HepG2 (cell line): ENCODE results near the gene TDRD1. TPM values are rescaled to one million over a fixed set of nuclear protein-coding genes. Genes with fewer than 3 reads are reported as not detected.

Experiments
- ATAC-seq: fragments of 200-7000 bp; cut with Tn5 transposase; 3 replicates; pipeline ENCODE4 v1.9.1; 2020; ENCODE audit warnings: mild to moderate bottlenecking, moderate library complexity
- BruUV-seq: library from RNA; stranded (reverse); fragments of 400-500 nt; replicated peaks from 2 replicates; lab custom pipeline; 2021; lab: Mats Ljungman, UMichigan
- CTCF ChIA-PET: fragments of 300-600 bp; formaldehyde crosslinking; extraction: SDS; loops from one replicate; lab custom pipeline; 2021; ENCODE audit warnings: low total read pairs, inconsistent platforms, low intra/inter-chr PET ratio; lab: Yijun Ruan, JAX
- POLR2A ChIA-PET: fragments of 350-600 bp; sonication (Branson Sonifier 250); formaldehyde crosslinking; loops from one replicate; lab custom pipeline; 2020; ENCODE audit warnings: antibody characterized with exemption, inconsistent platforms; lab: Yijun Ruan, JAX
- DNase-seq: peaks from one replicate; pipeline ENCODE4 v3.0.0-alpha.2; 2015; ENCODE audit warnings: low spot score
- FAIRE-seq: peaks from 3 replicates; lab custom pipeline; 2011; peaks lifted over from hg19 to GRCh38; lab: Jason Lieb, UNC
- H2AFZ ChIP-seq: one replicate; pipeline ENCODE4 v1.6.1; 2011; ENCODE audit warnings: low read length, inconsistent platforms
- H3K27ac ChIP-seq: fragments of 300-600 bp; 3 replicates; pipeline ENCODE4 v1.8.0; 2011; ENCODE audit warnings: mixed run types, mild to moderate bottlenecking, mixed read lengths, low read length, inconsistent platforms; ENCODE audit not compliant: insufficient read depth; ENCODE audit errors: extremely low read length
- H3K27me3 ChIP-seq, 2 experiments: fragments of 200-600 bp in 1 of 2; 2 replicates in 1 of 2; 3 replicates in 1 of 2; pipeline versions ENCODE4 v1.6.0 to v1.8.0; 2011; ENCODE audit warnings: low read length in 2 of 2, mild to moderate bottlenecking in 2 of 2, moderate library complexity in 2 of 2, inconsistent platforms in 1 of 2; ENCODE audit not compliant: insufficient read depth in 2 of 2, control insufficient read depth in 1 of 2
- H3K36me3 ChIP-seq, 2 experiments: fragments of 200-600 bp in 1 of 2; replicated peaks in 1 of 2; 2 replicates in 1 of 2; 3 replicates in 1 of 2; pipeline versions ENCODE4 v1.5.1 to v1.8.0; 2011; ENCODE audit warnings: low read length in 2 of 2, inconsistent platforms in 1 of 2; ENCODE audit not compliant: insufficient read depth in 2 of 2, control insufficient read depth in 1 of 2
- H3K4me1 ChIP-seq: 2 replicates; pipeline ENCODE4 v1.5.1; 2012; ENCODE audit warnings: low read length, inconsistent platforms; ENCODE audit not compliant: insufficient read depth
- H3K4me2 ChIP-seq: 2 replicates; pipeline ENCODE4 v1.6.0; 2011; ENCODE audit warnings: low read depth, low read length, inconsistent platforms
- H3K4me3 ChIP-seq, 3 experiments: fragments of 200-600 bp in 1 of 3; sonication (generic), shearing (Covaris generic) in 1 of 3; replicated peaks in 1 of 3; 2 replicates each; pipeline ENCODE4 v1.5.1; 2011 to 2016; ENCODE audit warnings: low read length in 3 of 3, inconsistent platforms in 2 of 3, low read depth in 2 of 3, mild to moderate bottlenecking in 2 of 3, control low read depth in 1 of 3, mixed read lengths in 1 of 3; ENCODE audit not compliant: insufficient read depth in 1 of 3
- H3K79me2 ChIP-seq: one replicate; pipeline ENCODE4 v1.6.1; 2011; ENCODE audit warnings: low read length, inconsistent platforms; ENCODE audit not compliant: insufficient read depth
- H3K9ac ChIP-seq: 2 replicates; pipeline ENCODE4 v1.6.0; 2011; ENCODE audit warnings: mild to moderate bottlenecking, low read depth, low read length, inconsistent platforms; ENCODE audit not compliant: insufficient read depth
- H3K9me3 ChIP-seq: 2 replicates; pipeline ENCODE4 v1.5.1; 2012; ENCODE audit warnings: mild to moderate bottlenecking, low read length
- H4K20me1 ChIP-seq: 2 replicates; pipeline ENCODE4 v1.6.0; 2011; ENCODE audit warnings: inconsistent platforms, mild to moderate bottlenecking, low read length, moderate library complexity; ENCODE audit not compliant: insufficient read depth
- DR1 ChIP-seq: sonication (generic); formaldehyde crosslinking; IDR thresholded peaks from 2 replicates; pipeline ENCODE4 v1.8.0; 2021; ENCODE audit warnings: mild to moderate bottlenecking, missing genetic modification reagents, inconsistent platforms
- GATAD2A ChIP-seq: IDR thresholded peaks from 2 replicates; pipeline ENCODE4 v1.6.1; 2016
- JUNB ChIP-seq: sonication (generic); formaldehyde crosslinking; IDR thresholded peaks from 2 replicates; pipeline ENCODE4 v1.8.0; 2022; ENCODE audit warnings: missing genetic modification reagents, mild to moderate bottlenecking, borderline replicate concordance
- NFKBIZ ChIP-seq: IDR thresholded peaks from 2 replicates; pipeline ENCODE4 v1.6.1; 2018; ENCODE audit warnings: missing genetic modification reagents, missing compliant biosample characterization
- NR2F1 ChIP-seq, 2 experiments: fragments of 450-650 bp in 1 of 2; formaldehyde crosslinking in 1 of 2; IDR thresholded peaks; 2 replicates each; pipeline versions ENCODE4 v1.5.0 to v1.6.1; 2016 to 2020; ENCODE audit warnings: mild to moderate bottlenecking in 1 of 2, missing compliant biosample characterization in 1 of 2, missing genetic modification reagents in 1 of 2, moderate library complexity in 1 of 2
- RXRA ChIP-seq: sonication (generic); formaldehyde crosslinking; IDR thresholded peaks from 2 replicates; pipeline ENCODE4 v1.5.1; 2020; ENCODE audit warnings: missing genetic modification reagents
- SIN3B ChIP-seq: fragments of 150-350 bp; IDR thresholded peaks from 2 replicates; pipeline ENCODE4 v1.6.1; 2014; ENCODE audit warnings: low read length
- SNAPC2 ChIP-seq: sonication (generic); formaldehyde crosslinking; IDR thresholded peaks from 2 replicates; pipeline ENCODE4 v1.8.1; 2022; ENCODE audit warnings: mild to moderate bottlenecking, missing genetic modification reagents
- XBP1 ChIP-seq: sonication (generic); formaldehyde crosslinking; IDR thresholded peaks from 2 replicates; pipeline ENCODE4 v1.5.0; 2020; ENCODE audit warnings: missing genetic modification reagents
- ZFP62 ChIP-seq: sonication (generic); formaldehyde crosslinking; IDR thresholded peaks from 2 replicates; pipeline ENCODE4 v1.4.0; 2020; ENCODE audit warnings: missing genetic modification reagents
- ZNF432 ChIP-seq: sonication (generic); formaldehyde crosslinking; IDR thresholded peaks from 2 replicates; pipeline ENCODE4 v1.5.0; 2020; ENCODE audit warnings: missing genetic modification reagents, mild to moderate bottlenecking, borderline replicate concordance
- ZNF574 ChIP-seq: sonication (generic); formaldehyde crosslinking; IDR thresholded peaks from 2 replicates; pipeline ENCODE4 v1.4.0; 2020; ENCODE audit warnings: missing genetic modification reagents
- ZNF577 ChIP-seq: sonication (generic); formaldehyde crosslinking; IDR thresholded peaks from 2 replicates; pipeline ENCODE4 v1.4.0; 2020; ENCODE audit warnings: mild to moderate bottlenecking, low read depth, missing genetic modification reagents, borderline replicate concordance
- WGBS: methylation state at CpG from one replicate; pipeline ENCODE4 v1.1.6; 2017; ENCODE audit warnings: low lambda C conversion rate; 5-methylcytosine and 5-hydroxymethylcytosine counted together
- in situ Hi-C: cut with HindIII; loops from 2 replicates; pipeline ENCODE4 v1.10.0; 2017; ENCODE audit warnings: low pct_unique_long_range_greater_than_20kb; ENCODE audit not compliant: extremely low pct_ligation_motif_present
- intact Hi-C: fragments of 100-400 bp; cut with micrococcal nuclease; formaldehyde crosslinking; loops from one replicate; pipeline ENCODE4 v1.10.0; 2022; ENCODE audit not compliant: unreplicated experiment
- polyA plus RNA-seq, 8 experiments: library from polyadenylated mRNA; depleted of rRNA in 3 of 8; stranded (reverse) in 7 of 8; unstranded in 1 of 8; fragments of >200 nt; fragmentation: Illumina TruSeq in 4 of 8; extraction: Trizol in 4 of 8; gene quantifications; 2 replicates each; pipeline versions ENCODE4 v1.2.1 to v1.2.3, GENCODE V29; 2011 to 2016; ENCODE audit warnings: low read depth in 4 of 8, missing spikeins in 1 of 8, mixed read lengths in 1 of 8; ENCODE audit not compliant: insufficient read depth in 1 of 8
- total RNA-seq, 5 experiments: library from RNA; depleted of rRNA; stranded (reverse); fragments of >200 nt; fragmentation: Illumina TruSeq; extraction: Trizol; gene quantifications; 2 replicates each; pipeline ENCODE4 v1.2.3, GENCODE V29; 2016; ENCODE audit warnings: low read depth in 1 of 5
- TF ChIP-seq, protein P1 (sequence below): sonication (generic); formaldehyde crosslinking; IDR thresholded peaks from 2 replicates; pipeline ENCODE4 v1.8.1; 2023; ENCODE audit warnings: mild to moderate bottlenecking, inconsistent platforms, moderate library complexity, missing genetic modification reagents, borderline replicate concordance
- TF ChIP-seq, protein P2 (sequence below): IDR thresholded peaks from 2 replicates; pipeline ENCODE4 v1.6.1; 2016

TDRD1 gene
- total and polyA plus RNA-seq, 2 of the 13 experiments (the other 11 are each of a cell fraction or from before 2014, with no cell fraction given): not detected

DNA sequence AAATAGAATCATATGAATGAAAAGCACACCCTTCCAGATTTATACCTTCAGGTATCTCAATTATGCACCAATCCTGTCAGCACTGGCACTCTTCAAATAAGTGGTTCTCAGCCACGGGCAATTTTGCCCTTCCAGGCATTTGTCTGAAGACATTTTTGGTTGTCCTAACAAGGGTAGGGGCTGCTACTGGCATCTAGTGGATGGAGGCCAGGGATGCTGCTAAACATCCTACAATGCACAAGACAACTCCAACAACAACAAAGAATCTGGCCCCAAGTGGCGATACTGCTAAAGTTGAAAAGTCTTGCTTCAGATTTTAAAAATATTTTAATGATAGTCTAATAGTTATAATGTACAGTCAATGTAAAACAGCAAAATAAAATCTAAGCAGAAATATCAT, 21.2 kb upstream of the TDRD1 start:
- Histone ChIP-seq H4K20me1 (no peaks in the 10 kb centered on the region), H3K9ac (no peak overlapping the region), H3K27ac (no peak overlapping the region), H2AFZ (no peak overlapping the region), H3K79me2 (no peaks in the 10 kb centered on the region), H3K4me1 (no peaks in the 10 kb centered on the region), H3K4me3 (no peak overlapping the region), H3K36me3 (peaks cover 0 to 2% of the 10 kb centered on the region in 2 experiments; a peak in 2 of 5 replicates), H3K27me3 (no peaks in the 10 kb centered on the region), H3K4me2 (no peak overlapping the region), H3K9me3 (no peaks in the 10 kb centered on the region)
- WGBS: 93% methylated on average over 2 of the region's 2 CpGs
- in situ Hi-C loops: no loop called here
- DNase-seq (no peak), ATAC-seq (no peak), FAIRE-seq (no peak)
- intact Hi-C loops: no loop called here
- BruUV-seq: no TSS peak
- TF ChIP-seq ZNF577 (CRISPR knock-in tag) (no peak), ZNF574 (peak; percentile 44; the same call in 1 of the 2 replicates)
- POLR2A ChIA-PET: interaction anchor here (1.0 kb wide), 1 partner anchor 16 kb away, joined by 3 read pairs; the partner anchor contains the start of gene CCDC186
- CTCF ChIA-PET: no interaction called here

DNA sequence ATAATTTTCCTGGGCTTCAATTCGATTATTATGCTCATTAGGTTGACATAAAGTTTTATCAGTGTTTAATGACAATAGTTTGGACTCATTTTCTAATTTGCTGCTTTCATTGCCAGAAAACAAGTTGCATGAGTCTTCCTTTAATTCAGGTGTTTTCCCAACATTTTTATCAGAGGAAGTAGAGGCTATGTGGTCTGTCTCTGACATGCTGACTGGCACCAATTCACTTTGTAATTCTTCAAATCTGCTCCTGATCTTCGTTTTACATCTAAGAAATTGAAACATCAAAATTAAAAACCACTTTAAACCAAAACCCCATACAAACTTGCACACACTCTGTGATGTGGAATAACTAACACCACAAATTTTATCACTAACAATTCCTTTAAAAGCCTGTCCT, 16.1 kb upstream of the TDRD1 start:
- CTCF ChIA-PET: no interaction called here
- intact Hi-C loops (no loop called here), in situ Hi-C loops (no loop called here)
- no peak overlapping the region for H2AFZ ChIP-seq
- peaks cover 11% of the 10 kb centered on the region for H3K79me2 ChIP-seq
- DNase-seq: no peak
- BruUV-seq: no TSS peak
- H3K27me3 ChIP-seq: no peaks in the 10 kb centered on the region; a peak in 1 of 5 replicates
- no peak overlapping the region for H3K4me3 ChIP-seq
- POLR2A ChIA-PET: no interaction called here
- no peaks in the 10 kb centered on the region; the same call in 1 of the 2 replicates for H3K4me1 ChIP-seq
- no peak overlapping the region for H3K9ac ChIP-seq
- no peak overlapping the region for H3K4me2 ChIP-seq
- H3K27ac ChIP-seq: no peak overlapping the region
- WGBS: 86% methylated on average over 2 of the region's 2 CpGs
- H3K36me3 ChIP-seq: peaks cover 0 to 3% of the 10 kb centered on the region in 2 experiments; a peak in 3 of 5 replicates
- H3K9me3 ChIP-seq: no peaks in the 10 kb centered on the region
- FAIRE-seq: no peak
- no peak for ATAC-seq
- H4K20me1 ChIP-seq: no peaks in the 10 kb centered on the region
- no peak for TF ChIP-seq SIN3B
- no peak for TF ChIP-seq ZFP62 (CRISPR knock-in tag)
- no peak for TF ChIP-seq ZNF432 (CRISPR knock-in tag)
- TF ChIP-seq NR2F1 (CRISPR knock-in tag; IDR thresholded peaks at IDR 0.05): no peak
- TF ChIP-seq SNAPC2 (CRISPR knock-in tag): no peak
- no peak for TF ChIP-seq RXRA (CRISPR knock-in tag)
- TF ChIP-seq DR1: no peak
- TF ChIP-seq, protein P1, sequence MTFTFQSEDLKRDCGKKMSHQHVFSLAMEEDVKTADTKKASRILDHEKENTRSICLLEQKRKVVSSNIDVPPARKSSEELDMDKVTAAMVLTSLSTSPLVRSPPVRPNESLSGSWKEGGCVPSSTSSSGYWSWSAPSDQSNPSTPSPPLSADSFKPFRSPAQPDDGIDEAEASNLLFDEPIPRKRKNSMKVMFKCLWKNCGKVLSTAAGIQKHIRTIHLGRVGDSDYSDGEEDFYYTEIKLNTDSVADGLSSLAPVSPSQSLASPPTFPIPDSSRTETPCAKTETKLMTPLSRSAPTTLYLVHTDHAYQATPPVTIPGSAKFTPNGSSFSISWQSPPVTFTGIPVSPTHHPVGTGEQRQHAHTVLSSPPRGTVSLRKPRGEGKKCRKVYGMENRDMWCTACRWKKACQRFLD (CRISPR knock-in tag): no peak
- no peak for TF ChIP-seq NFKBIZ (CRISPR knock-in tag)
- TF ChIP-seq JUNB: no peak
- TF ChIP-seq, protein P2, sequence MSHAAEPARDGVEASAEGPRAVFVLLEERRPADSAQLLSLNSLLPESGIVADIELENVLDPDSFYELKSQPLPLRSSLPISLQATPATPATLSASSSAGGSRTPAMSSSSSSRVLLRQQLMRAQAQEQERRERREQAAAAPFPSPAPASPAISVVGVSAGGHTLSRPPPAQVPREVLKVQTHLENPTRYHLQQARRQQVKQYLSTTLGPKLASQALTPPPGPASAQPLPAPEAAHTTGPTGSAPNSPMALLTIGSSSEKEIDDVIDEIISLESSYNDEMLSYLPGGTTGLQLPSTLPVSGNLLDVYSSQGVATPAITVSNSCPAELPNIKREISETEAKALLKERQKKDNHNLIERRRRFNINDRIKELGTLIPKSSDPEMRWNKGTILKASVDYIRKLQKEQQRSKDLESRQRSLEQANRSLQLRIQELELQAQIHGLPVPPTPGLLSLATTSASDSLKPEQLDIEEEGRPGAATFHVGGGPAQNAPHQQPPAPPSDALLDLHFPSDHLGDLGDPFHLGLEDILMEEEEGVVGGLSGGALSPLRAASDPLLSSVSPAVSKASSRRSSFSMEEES (CRISPR knock-in tag): no peak
- no peak for TF ChIP-seq GATAD2A (CRISPR knock-in tag)
- TF ChIP-seq XBP1: no peak
